HCT116 (cell line): Measurements from ENCODE around the gene AMDHD2. TPM values are rescaled to one million over a fixed set of nuclear protein-coding genes. Genes with fewer than 3 reads are reported as not detected.

Experiments used
- ATAC-seq: fragments of 200-7000 bp; cut with Tn5 transposase; 2 replicates; pipeline ENCODE4 v1.9.1; 2020; ENCODE audit warnings: mild to moderate bottlenecking, moderate library complexity
- BruUV-seq: library from RNA; stranded (reverse); fragments of 400-500 nt; replicated peaks from 2 replicates; lab custom pipeline; 2021; lab: Mats Ljungman, UMichigan
- CTCF ChIA-PET: fragments of 300-600 bp; sonication (Branson Sonifier 250); formaldehyde crosslinking; loops from one replicate; lab custom pipeline; 2021; ENCODE audit warnings: antibody characterized with exemption; lab: Charles Lee
- POLR2A ChIA-PET: fragments of 300-600, 350-600 bp; sonication (Branson Sonifier 250); formaldehyde crosslinking; loops from one replicate; lab custom pipeline; 2021; ENCODE audit warnings: antibody characterized with exemption; lab: Charles Lee
- RAD21 ChIA-PET, 2 experiments: fragments of 300-600 bp; sonication (Branson Sonifier 250); formaldehyde crosslinking; loops; one replicate each; lab custom pipeline; 2023; ENCODE audit warnings: low total read pairs in 2 of 2; ENCODE audit not compliant: uncharacterized antibody in 2 of 2, unreplicated experiment in 2 of 2, low non-redundant PET in 1 of 2; lab: Charles Lee
- DNase-seq: peaks from one replicate; pipeline ENCODE4 v3.0.0-alpha.2; 2010; ENCODE audit warnings: low read depth, low spot score
- H2AFZ ChIP-seq: fragments of 200-600 bp; shearing (Covaris generic), sonication (generic); 2 replicates; pipeline ENCODE4 v1.6.1; 2017; ENCODE audit warnings: low read depth, mixed run types, mixed read lengths, antibody characterized with exemption, low read length; ENCODE audit not compliant: poor library complexity, severe bottlenecking
- H3K27ac ChIP-seq: 2 replicates; pipeline ENCODE4 v1.5.1; 2012; ENCODE audit warnings: low read depth, low read length
- H3K27me3 ChIP-seq: fragments of 200-600 bp; sonication (generic); 2 replicates; pipeline ENCODE4 v1.6.1; 2016; ENCODE audit warnings: mixed run types, low read length, mixed read lengths; ENCODE audit not compliant: insufficient read depth
- H3K36me3 ChIP-seq, 2 experiments: fragments of 200-500 bp in 1 of 2; fragments of 200-600 bp in 1 of 2; sonication (Bioruptor generic) in 1 of 2; sonication (generic) in 1 of 2; 2 replicates each; pipeline versions ENCODE4 v1.5.1 to v1.6.1; 2014 to 2016; ENCODE audit warnings: low read length in 2 of 2, inconsistent platforms in 1 of 2, mixed read lengths in 1 of 2, mixed run types in 1 of 2; ENCODE audit not compliant: insufficient read depth in 2 of 2, control insufficient read depth in 1 of 2
- H3K4me1 ChIP-seq, 2 experiments: fragments of 200-600 bp in 1 of 2; sonication (generic) in 1 of 2; 2 replicates each; pipeline versions ENCODE4 v1.5.1 to v1.6.1; 2012 to 2017; ENCODE audit warnings: low read length in 2 of 2, inconsistent platforms in 1 of 2, mild to moderate bottlenecking in 1 of 2, mixed read lengths in 1 of 2, mixed run types in 1 of 2, moderate library complexity in 1 of 2; ENCODE audit not compliant: insufficient read depth in 2 of 2, control insufficient read depth in 1 of 2
- H3K4me2 ChIP-seq: fragments of 200-600 bp; sonication (generic); 2 replicates; pipeline ENCODE4 v1.6.1; 2017; ENCODE audit warnings: mixed run types, low read length, mixed read lengths
- H3K4me3 ChIP-seq, 2 experiments: fragments of 200-600 bp in 1 of 2; sonication (generic) in 1 of 2; replicated peaks in 1 of 2; 2 replicates each; pipeline ENCODE4 v1.5.1; 2011 to 2016; ENCODE audit warnings: low read length in 2 of 2, control low read depth in 1 of 2, low read depth in 1 of 2, mild to moderate bottlenecking in 1 of 2, mixed read lengths in 1 of 2, mixed run types in 1 of 2
- H3K79me2 ChIP-seq: fragments of 200-600 bp; sonication (generic); 2 replicates; pipeline ENCODE4 v1.6.1; 2017; ENCODE audit warnings: mild to moderate bottlenecking, mixed run types, low read length, moderate library complexity, mixed read lengths; ENCODE audit not compliant: insufficient read depth
- H3K9ac ChIP-seq: fragments of 200-600 bp; sonication (generic); 2 replicates; pipeline ENCODE4 v1.6.1; 2016; ENCODE audit warnings: low read length, mixed read lengths
- H3K9me2 ChIP-seq: fragments of 200-600 bp; sonication (generic), shearing (Covaris generic); 2 replicates; pipeline ENCODE4 v1.6.1; 2017; ENCODE audit warnings: mixed run types, mild to moderate bottlenecking, moderate library complexity; ENCODE audit not compliant: insufficient read depth
- H3K9me3 ChIP-seq, 2 experiments: fragments of 200-500 bp in 1 of 2; fragments of 200-600 bp in 1 of 2; sonication (Bioruptor generic) in 1 of 2; sonication (generic) in 1 of 2; 2 replicates each; pipeline ENCODE4 v1.6.1; 2014 to 2017; ENCODE audit warnings: low read length in 2 of 2, mixed read lengths in 2 of 2, inconsistent platforms in 1 of 2, low read depth in 1 of 2, mild to moderate bottlenecking in 1 of 2, mixed run types in 1 of 2, moderate library complexity in 1 of 2; ENCODE audit not compliant: control insufficient read depth in 1 of 2, insufficient read depth in 1 of 2
- H4K20me1 ChIP-seq: fragments of 200-600 bp; sonication (generic), shearing (Covaris generic); 2 replicates; pipeline ENCODE4 v1.6.1; 2017; ENCODE audit warnings: mixed run types, mild to moderate bottlenecking, moderate library complexity; ENCODE audit not compliant: insufficient read depth
- CBX3 ChIP-seq: IDR thresholded peaks from 2 replicates; pipeline ENCODE4 v1.6.1; 2012; ENCODE audit warnings: low read depth
- ELF1 ChIP-seq: IDR thresholded peaks from 2 replicates; pipeline ENCODE4 v1.6.1; 2012; ENCODE audit warnings: low read depth, borderline replicate concordance
- FOSL1 ChIP-seq: IDR thresholded peaks from 2 replicates; pipeline ENCODE4 v1.6.1; 2012; ENCODE audit warnings: low read depth
- JUND ChIP-seq: IDR thresholded peaks from 2 replicates; pipeline ENCODE4 v1.6.1; 2012
- POLR2AphosphoS5 ChIP-seq: IDR thresholded peaks from 2 replicates; pipeline ENCODE4 v1.6.1; 2011; ENCODE audit warnings: mild to moderate bottlenecking, low read depth, low read length, moderate library complexity
- RAD21 ChIP-seq: IDR thresholded peaks from 2 replicates; pipeline ENCODE4 v1.6.1; 2012; ENCODE audit warnings: low read depth, mild to moderate bottlenecking
- SP1 ChIP-seq: IDR thresholded peaks from 2 replicates; pipeline ENCODE4 v1.6.1; 2012; ENCODE audit warnings: low read depth
- SRF ChIP-seq: IDR thresholded peaks from 2 replicates; pipeline ENCODE4 v1.6.1; 2012; ENCODE audit warnings: low read depth
- YY1 ChIP-seq: IDR thresholded peaks from 2 replicates; pipeline ENCODE4 v1.6.1; 2011; ENCODE audit warnings: low read length, low read depth, moderate library complexity, mild to moderate bottlenecking; ENCODE audit not compliant: insufficient replicate concordance; ENCODE audit errors: extremely low read depth
- ZNF274 ChIP-seq: fragments of 200-500 bp; sonication (Bioruptor generic); IDR thresholded peaks from 2 replicates; pipeline ENCODE4 v1.6.1; 2014; ENCODE audit warnings: mild to moderate bottlenecking, low read depth, low read length, inconsistent platforms
- intact Hi-C: fragments of 100-400 bp; cut with micrococcal nuclease; formaldehyde crosslinking; loops from 2 replicates; pipeline ENCODE4 v1.10.0; 2022
- total RNA-seq: library from RNA; stranded (reverse); gene quantifications from one replicate; pipeline ENCODE4 v1.2.1, GENCODE V29; 2021; ENCODE audit not compliant: unreplicated experiment
- TF ChIP-seq, protein P1 (sequence below): IDR thresholded peaks from 2 replicates; pipeline ENCODE4 v1.6.1; 2012; ENCODE audit warnings: low read depth
- TF ChIP-seq, protein P2 (sequence below), 3 experiments: fragments of 200-600 bp in 1 of 3; sonication (generic) in 1 of 3; IDR thresholded peaks in 2 of 3; conservative IDR thresholded peaks in 1 of 3; 2 replicates each; pipeline ENCODE4 v1.5.1; 2012 to 2017; ENCODE audit warnings: low read depth in 2 of 3, low read length in 2 of 3, antibody characterized with exemption in 1 of 3, borderline replicate concordance in 1 of 3, control low read depth in 1 of 3, mild to moderate bottlenecking in 1 of 3, mixed read lengths in 1 of 3, mixed run types in 1 of 3, moderate library complexity in 1 of 3; ENCODE audit not compliant: insufficient read depth in 1 of 3

Gene AMDHD2
- total RNA-seq, 1 experiment from 2014 or later: 42.9 TPM

DNA sequence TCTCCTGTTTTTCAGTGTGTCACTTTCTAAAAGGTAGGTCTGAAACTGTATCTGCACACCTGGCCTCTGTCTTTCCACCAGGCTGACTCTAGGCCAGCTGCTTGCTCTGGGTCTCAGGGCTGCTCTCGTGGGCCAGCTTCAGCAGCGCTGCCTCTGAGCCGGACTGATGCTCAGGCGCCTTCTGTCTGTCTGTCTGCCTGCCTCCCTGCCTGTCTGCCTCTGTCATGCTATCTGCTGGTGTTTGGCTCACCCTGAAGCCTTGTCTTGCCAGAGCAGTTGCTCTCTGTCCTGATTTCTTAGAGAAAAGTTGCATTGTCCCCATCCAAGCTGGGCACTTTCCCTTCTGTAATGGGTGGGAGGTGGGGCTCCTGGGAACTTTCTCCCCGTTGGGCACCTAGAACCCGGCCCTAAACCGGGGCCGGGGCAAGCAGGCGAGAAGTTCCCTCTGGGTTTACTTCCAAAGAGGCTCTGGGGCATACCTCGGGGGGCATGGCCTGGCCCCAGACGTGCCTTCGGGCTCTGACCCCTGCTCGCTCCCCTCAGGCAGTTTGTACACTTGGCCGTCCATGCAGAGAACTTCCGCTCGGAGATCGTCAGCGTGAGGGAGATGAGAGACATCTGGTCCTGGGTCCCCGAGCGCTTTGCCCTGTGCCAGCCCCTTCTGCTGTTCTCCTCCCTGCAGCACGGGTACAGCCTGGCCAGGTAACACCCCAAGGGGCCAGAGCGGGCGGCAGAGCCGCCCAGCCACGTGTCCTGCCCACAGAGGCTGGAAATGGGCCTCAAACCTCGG, 22.3 kb upstream of the AMDHD2 start:
- DNase-seq: no peak
- ChIA-PET RAD21 (no interaction called here), CTCF (no interaction called here), POLR2A (no interaction called here)
- Histone ChIP-seq H3K36me3 (peaks cover 0 to 4% of the 10 kb centered on the region in 2 experiments; a peak in 1 of 4 replicates), H3K4me1 (peaks cover 3 to 10% of the 10 kb centered on the region in 2 experiments; a peak in 3 of 4 replicates), H3K9ac (no peak overlapping the region), H3K9me3 (no peaks in the 10 kb centered on the region), H3K27ac (no peak overlapping the region), H3K79me2 (no peaks in the 10 kb centered on the region), H3K9me2 (no peaks in the 10 kb centered on the region), H3K4me2 (no peak overlapping the region), H3K27me3 (no peaks in the 10 kb centered on the region), H2AFZ (no peak overlapping the region), H3K4me3 (no peak overlapping the region), H4K20me1 (no peaks in the 10 kb centered on the region)
- no peak for ATAC-seq
- intact Hi-C loops: no loop called here
- TF ChIP-seq CBX3 (no peak), ELF1 (no peak), JUND (no peak)
- BruUV-seq: no TSS peak

DNA sequence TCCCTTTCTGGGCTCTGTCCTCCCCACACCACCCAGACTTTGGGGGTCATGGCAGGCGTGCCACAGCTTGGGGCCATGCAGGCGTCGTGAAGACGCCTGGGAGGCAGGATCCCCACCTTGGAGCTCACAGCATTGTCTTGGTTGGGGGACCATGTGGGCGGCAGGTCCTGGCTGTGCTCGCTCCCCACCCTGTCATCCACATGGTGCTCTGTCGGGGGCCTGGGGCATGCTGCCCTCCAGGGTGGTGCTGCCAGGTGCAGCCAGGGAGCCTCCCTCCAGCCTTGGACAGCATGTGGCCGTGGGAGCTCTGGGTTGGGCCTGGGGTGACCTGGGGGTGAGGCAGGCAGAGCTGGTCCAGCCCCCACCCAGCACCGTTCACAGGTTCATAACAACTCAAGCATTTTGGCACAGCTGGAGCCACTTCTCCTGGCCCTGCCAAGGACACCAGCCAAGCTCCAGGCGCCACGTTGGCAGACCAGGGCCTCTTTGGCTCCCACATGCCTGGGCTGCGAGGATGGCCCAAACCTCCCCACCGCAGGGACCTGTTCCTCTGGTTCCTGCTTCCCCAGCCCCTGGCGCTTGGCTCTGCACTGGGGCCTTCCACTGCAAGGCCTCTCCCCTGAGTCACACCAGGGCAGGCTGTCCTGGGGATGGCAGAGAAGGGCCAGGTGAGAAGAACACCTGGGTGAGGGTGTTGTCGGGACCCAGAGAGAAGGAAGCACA, 21.5 kb upstream of the AMDHD2 start:
- no peaks in the 10 kb centered on the region for H3K27me3 ChIP-seq
- CTCF ChIA-PET: no interaction called here
- no peaks in the 10 kb centered on the region for H3K9me3 ChIP-seq
- BruUV-seq: no TSS peak
- no peaks in the 10 kb centered on the region for H3K79me2 ChIP-seq
- no peak overlapping the region for H3K4me3 ChIP-seq
- RAD21 ChIA-PET: no interaction called here
- no peak for ATAC-seq
- POLR2A ChIA-PET: no interaction called here
- H4K20me1 ChIP-seq: no peaks in the 10 kb centered on the region
- H2AFZ ChIP-seq: no peak overlapping the region
- intact Hi-C loops: no loop called here
- H3K4me2 ChIP-seq: no peak overlapping the region
- peaks cover 0 to 4% of the 10 kb centered on the region in 2 experiments; a peak in 1 of 4 replicates for H3K36me3 ChIP-seq
- peaks cover 3 to 12% of the 10 kb centered on the region in 2 experiments; a peak in 3 of 4 replicates for H3K4me1 ChIP-seq
- H3K9me2 ChIP-seq: no peaks in the 10 kb centered on the region
- no peak for DNase-seq
- no peak overlapping the region for H3K9ac ChIP-seq
- H3K27ac ChIP-seq: no peak overlapping the region
- TF ChIP-seq ELF1: no peak
- no peak for TF ChIP-seq JUND
- TF ChIP-seq SRF: no peak
- TF ChIP-seq RAD21: no peak
- no peak for TF ChIP-seq SP1
- TF ChIP-seq ZNF274: no peak
- TF ChIP-seq YY1: no peak
- TF ChIP-seq, protein P1, sequence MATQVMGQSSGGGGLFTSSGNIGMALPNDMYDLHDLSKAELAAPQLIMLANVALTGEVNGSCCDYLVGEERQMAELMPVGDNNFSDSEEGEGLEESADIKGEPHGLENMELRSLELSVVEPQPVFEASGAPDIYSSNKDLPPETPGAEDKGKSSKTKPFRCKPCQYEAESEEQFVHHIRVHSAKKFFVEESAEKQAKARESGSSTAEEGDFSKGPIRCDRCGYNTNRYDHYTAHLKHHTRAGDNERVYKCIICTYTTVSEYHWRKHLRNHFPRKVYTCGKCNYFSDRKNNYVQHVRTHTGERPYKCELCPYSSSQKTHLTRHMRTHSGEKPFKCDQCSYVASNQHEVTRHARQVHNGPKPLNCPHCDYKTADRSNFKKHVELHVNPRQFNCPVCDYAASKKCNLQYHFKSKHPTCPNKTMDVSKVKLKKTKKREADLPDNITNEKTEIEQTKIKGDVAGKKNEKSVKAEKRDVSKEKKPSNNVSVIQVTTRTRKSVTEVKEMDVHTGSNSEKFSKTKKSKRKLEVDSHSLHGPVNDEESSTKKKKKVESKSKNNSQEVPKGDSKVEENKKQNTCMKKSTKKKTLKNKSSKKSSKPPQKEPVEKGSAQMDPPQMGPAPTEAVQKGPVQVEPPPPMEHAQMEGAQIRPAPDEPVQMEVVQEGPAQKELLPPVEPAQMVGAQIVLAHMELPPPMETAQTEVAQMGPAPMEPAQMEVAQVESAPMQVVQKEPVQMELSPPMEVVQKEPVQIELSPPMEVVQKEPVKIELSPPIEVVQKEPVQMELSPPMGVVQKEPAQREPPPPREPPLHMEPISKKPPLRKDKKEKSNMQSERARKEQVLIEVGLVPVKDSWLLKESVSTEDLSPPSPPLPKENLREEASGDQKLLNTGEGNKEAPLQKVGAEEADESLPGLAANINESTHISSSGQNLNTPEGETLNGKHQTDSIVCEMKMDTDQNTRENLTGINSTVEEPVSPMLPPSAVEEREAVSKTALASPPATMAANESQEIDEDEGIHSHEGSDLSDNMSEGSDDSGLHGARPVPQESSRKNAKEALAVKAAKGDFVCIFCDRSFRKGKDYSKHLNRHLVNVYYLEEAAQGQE: no peak
- no peak for TF ChIP-seq POLR2AphosphoS5
- TF ChIP-seq, protein P2, sequence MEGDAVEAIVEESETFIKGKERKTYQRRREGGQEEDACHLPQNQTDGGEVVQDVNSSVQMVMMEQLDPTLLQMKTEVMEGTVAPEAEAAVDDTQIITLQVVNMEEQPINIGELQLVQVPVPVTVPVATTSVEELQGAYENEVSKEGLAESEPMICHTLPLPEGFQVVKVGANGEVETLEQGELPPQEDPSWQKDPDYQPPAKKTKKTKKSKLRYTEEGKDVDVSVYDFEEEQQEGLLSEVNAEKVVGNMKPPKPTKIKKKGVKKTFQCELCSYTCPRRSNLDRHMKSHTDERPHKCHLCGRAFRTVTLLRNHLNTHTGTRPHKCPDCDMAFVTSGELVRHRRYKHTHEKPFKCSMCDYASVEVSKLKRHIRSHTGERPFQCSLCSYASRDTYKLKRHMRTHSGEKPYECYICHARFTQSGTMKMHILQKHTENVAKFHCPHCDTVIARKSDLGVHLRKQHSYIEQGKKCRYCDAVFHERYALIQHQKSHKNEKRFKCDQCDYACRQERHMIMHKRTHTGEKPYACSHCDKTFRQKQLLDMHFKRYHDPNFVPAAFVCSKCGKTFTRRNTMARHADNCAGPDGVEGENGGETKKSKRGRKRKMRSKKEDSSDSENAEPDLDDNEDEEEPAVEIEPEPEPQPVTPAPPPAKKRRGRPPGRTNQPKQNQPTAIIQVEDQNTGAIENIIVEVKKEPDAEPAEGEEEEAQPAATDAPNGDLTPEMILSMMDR (IDR thresholded peaks at IDR 0.05 in 2 of 3, conservative IDR thresholded peaks at IDR 0.05 in 1 of 3; ENCODE audit: borderline replicate concordance in 1 of 3, insufficient read depth in 1 of 3, low read depth in 2 of 3, low read length in 2 of 3): no peak
- TF ChIP-seq FOSL1: no peak
